IMR-90 (cell line): ENCODE measurements around the gene TENT5A. TPM values are rescaled to one million over a fixed set of nuclear protein-coding genes. Genes with fewer than 3 reads are reported as not detected.

Experiments used
- ATAC-seq: fragments of 200-7000 bp; cut with Tn5 transposase; 2 replicates; pipeline ENCODE4 v1.9.1; 2020; ENCODE audit warnings: low read depth, mild to moderate bottlenecking, moderate library complexity
- BruUV-seq: library from RNA; stranded (reverse); fragments of 400-500 nt; replicated peaks from 2 replicates; lab custom pipeline; 2021; lab: Mats Ljungman, UMichigan
- CTCF ChIA-PET: fragments of 300-600 bp; formaldehyde crosslinking; extraction: SDS; loops from one replicate; lab custom pipeline; 2021; ENCODE audit warnings: antibody characterized with exemption; lab: Yijun Ruan, JAX
- POLR2A ChIA-PET: fragments of 300-600 bp; sonication (Branson Sonifier 250); formaldehyde crosslinking; loops from one replicate; lab custom pipeline; 2022; ENCODE audit warnings: antibody characterized with exemption; ENCODE audit not compliant: unreplicated experiment; lab: Charles Lee
- DNase-seq: peaks from one replicate; pipeline ENCODE4 v3.0.0; 2013
- H2AFZ ChIP-seq: replicated peaks from 2 replicates; pipeline ENCODE3; 2013; ENCODE audit warnings: low read length, mild to moderate bottlenecking; ENCODE audit not compliant: poor library complexity
- H2AK5ac ChIP-seq: 2 replicates; pipeline ENCODE4 v1.6.1; 2013; ENCODE audit warnings: low read depth, low read length, inconsistent platforms
- H2AK9ac ChIP-seq: replicated peaks from 2 replicates; pipeline ENCODE3; 2013; ENCODE audit warnings: mild to moderate bottlenecking, low read depth, low read length, moderate library complexity; ENCODE audit not compliant: poor library complexity
- H2BK120ac ChIP-seq: 2 replicates; pipeline ENCODE4 v1.6.1; 2013; ENCODE audit warnings: low read depth, low read length, inconsistent platforms
- H2BK15ac ChIP-seq: 3 replicates; pipeline ENCODE4 v1.6.1; 2013; ENCODE audit warnings: low read depth, low read length, inconsistent platforms
- H2BK20ac ChIP-seq: 2 replicates; pipeline ENCODE4 v1.6.1; 2013; ENCODE audit warnings: low read depth, mild to moderate bottlenecking, inconsistent platforms, low read length, moderate library complexity
- H2BK5ac ChIP-seq: 2 replicates; pipeline ENCODE4 v1.6.1; 2013; ENCODE audit warnings: mild to moderate bottlenecking, low read depth, low read length, inconsistent platforms; ENCODE audit not compliant: poor library complexity, severe bottlenecking
- H3K14ac ChIP-seq: replicated peaks from 2 replicates; pipeline ENCODE4 v1.6.1; 2013; ENCODE audit warnings: low read depth, low read length, inconsistent platforms
- H3K18ac ChIP-seq: 2 replicates; pipeline ENCODE4 v1.6.1; 2013; ENCODE audit warnings: low read depth, low read length, control low read depth
- H3K23ac ChIP-seq: 2 replicates; pipeline ENCODE4 v1.6.1; 2013; ENCODE audit warnings: low read depth, low read length, inconsistent platforms
- H3K27ac ChIP-seq: 2 replicates; pipeline ENCODE4 v1.5.1; 2013; ENCODE audit warnings: mild to moderate bottlenecking, control low read depth, low read length; ENCODE audit not compliant: insufficient read depth
- H3K27me3 ChIP-seq: 2 replicates; pipeline ENCODE4 v1.6.1; 2013; ENCODE audit warnings: low read length; ENCODE audit not compliant: control insufficient read depth, insufficient read depth
- H3K36me3 ChIP-seq: 2 replicates; pipeline ENCODE4 v1.6.1; 2013; ENCODE audit warnings: low read length, mixed read lengths; ENCODE audit not compliant: control insufficient read depth, insufficient read depth
- H3K4ac ChIP-seq: 2 replicates; pipeline ENCODE4 v1.6.1; 2013; ENCODE audit warnings: low read depth, low read length, inconsistent platforms
- H3K4me1 ChIP-seq: 2 replicates; pipeline ENCODE4 v1.6.1; 2013; ENCODE audit warnings: low read length, mixed read lengths; ENCODE audit not compliant: control insufficient read depth, insufficient read depth
- H3K4me2 ChIP-seq: 2 replicates; pipeline ENCODE4 v1.6.1; 2013; ENCODE audit warnings: low read depth, mild to moderate bottlenecking, control low read depth, low read length, moderate library complexity
- H3K4me3 ChIP-seq: 2 replicates; pipeline ENCODE4 v1.5.1; 2013; ENCODE audit warnings: low read depth, mild to moderate bottlenecking, control low read depth, low read length, moderate library complexity; ENCODE audit not compliant: insufficient read depth
- H3K56ac ChIP-seq: 2 replicates; pipeline ENCODE4 v1.6.1; 2013; ENCODE audit warnings: low read length, inconsistent platforms; ENCODE audit not compliant: insufficient read depth; ENCODE audit errors: extremely low read depth
- H3K79me1 ChIP-seq, 2 experiments: 2 replicates each; pipeline ENCODE4 v1.6.1; 2013; ENCODE audit warnings: low read length in 2 of 2, inconsistent platforms in 1 of 2, low read depth in 1 of 2
- H3K9ac ChIP-seq: 2 replicates; pipeline ENCODE4 v1.6.1; 2013; ENCODE audit warnings: low read depth, low read length, control low read depth
- H3K9me1 ChIP-seq: 2 replicates; pipeline ENCODE4 v1.6.1; 2013; ENCODE audit warnings: low read length, inconsistent platforms; ENCODE audit not compliant: insufficient read depth
- H3K9me3 ChIP-seq: 2 replicates; pipeline ENCODE4 v1.6.1; 2013; ENCODE audit warnings: low read length; ENCODE audit not compliant: control insufficient read depth, insufficient read depth
- H4K20me1 ChIP-seq: 2 replicates; pipeline ENCODE4 v1.6.1; 2013; ENCODE audit warnings: low read length, inconsistent platforms; ENCODE audit not compliant: insufficient read depth
- H4K5ac ChIP-seq: 2 replicates; pipeline ENCODE4 v1.6.1; 2013; ENCODE audit warnings: mild to moderate bottlenecking, low read depth, low read length, control low read depth
- H4K8ac ChIP-seq, 2 experiments: 2 replicates each; pipeline ENCODE4 v1.6.1; 2013; ENCODE audit warnings: low read depth in 2 of 2, low read length in 2 of 2, control low read depth in 1 of 2, inconsistent platforms in 1 of 2
- H4K91ac ChIP-seq: 2 replicates; pipeline ENCODE4 v1.6.1; 2013; ENCODE audit warnings: low read depth, low read length, inconsistent platforms; ENCODE audit not compliant: insufficient read depth
- CEBPB ChIP-seq: IDR thresholded peaks from 2 replicates; pipeline ENCODE4 v1.6.1; 2012; ENCODE audit warnings: low read depth, low read length, improper control_type of control experiment
- CTCF ChIP-seq: conservative IDR thresholded peaks from 2 replicates; pipeline ENCODE4 v1.5.1; 2012; ENCODE audit warnings: mild to moderate bottlenecking, low read depth, low read length, improper control_type of control experiment
- ELK1 ChIP-seq: fragments of 150-350 bp; IDR thresholded peaks from 2 replicates; pipeline ENCODE4 v1.6.1; 2016; ENCODE audit warnings: low read depth, mild to moderate bottlenecking, low read length, moderate library complexity, borderline replicate concordance
- FOS ChIP-seq: fragments of 150-350 bp; IDR thresholded peaks from 2 replicates; pipeline ENCODE4 v1.6.1; 2016; ENCODE audit warnings: low read depth, low read length
- MAZ ChIP-seq: IDR thresholded peaks from 2 replicates; pipeline ENCODE4 v1.6.1; 2012; ENCODE audit warnings: low read depth, mild to moderate bottlenecking, low read length, improper control_type of control experiment, moderate library complexity, borderline replicate concordance
- NFE2L2 ChIP-seq: fragments of 150-350 bp; IDR thresholded peaks from 2 replicates; pipeline ENCODE4 v1.6.1; 2016; ENCODE audit warnings: low read depth, mild to moderate bottlenecking, low read length
- POLR2A ChIP-seq: IDR thresholded peaks from 2 replicates; pipeline ENCODE4 v1.6.1; 2012; ENCODE audit warnings: mild to moderate bottlenecking, low read depth, low read length
- RAD21 ChIP-seq: IDR thresholded peaks from 2 replicates; pipeline ENCODE4 v1.6.1; 2012; ENCODE audit warnings: low read length, improper control_type of control experiment
- RCOR1 ChIP-seq: IDR thresholded peaks from 2 replicates; pipeline ENCODE4 v1.6.1; 2012; ENCODE audit warnings: mild to moderate bottlenecking, low read length, improper control_type of control experiment; ENCODE audit not compliant: insufficient replicate concordance
- RFX5 ChIP-seq: IDR thresholded peaks from 2 replicates; pipeline ENCODE4 v1.8.0; 2012; ENCODE audit warnings: low read depth, mild to moderate bottlenecking, low read length, moderate library complexity
- SMC3 ChIP-seq: fragments of 150-350 bp; IDR thresholded peaks from 2 replicates; pipeline ENCODE4 v1.6.1; 2016; ENCODE audit warnings: low read depth, mild to moderate bottlenecking, antibody characterized with exemption, low read length, moderate library complexity
- WGBS, 2 experiments: methylation state at CpG; one replicate each; pipeline versions ENCODE4 v1.1.5 to v1.1.7; 2013; ENCODE audit warnings: missing lambda C conversion rate in 2 of 2; ENCODE audit not compliant: insufficient read length in 1 of 2; ENCODE audit errors: extremely low coverage in 2 of 2; 5-methylcytosine and 5-hydroxymethylcytosine counted together
- dilution Hi-C: fragments of 300-500 bp; cut with HindIII; formaldehyde crosslinking; loops from one replicate; pipeline ENCODE4 v1.14.3; 2018; ENCODE audit warnings: low sequenced_read_pairs; ENCODE audit not compliant: unreplicated experiment
- in situ Hi-C: fragments of 300-500 bp; cut with MboI; formaldehyde crosslinking; loops from 3 replicates; pipeline ENCODE4 v1.14.3; 2019; ENCODE audit warnings: low sequenced_read_pairs, inconsistent platforms, mixed read lengths
- intact Hi-C: fragments of 100-400 bp; cut with micrococcal nuclease; formaldehyde crosslinking; loops from 2 replicates; pipeline ENCODE4 v1.10.0; 2022
- polyA plus RNA-seq, 3 experiments: library from polyadenylated mRNA; depleted of rRNA; stranded (reverse); fragments of >200 nt; gene quantifications; 2 replicates each; pipeline ENCODE4 v1.2.3, GENCODE V29; 2012; ENCODE audit warnings: low replicate concordance in 1 of 3
- total RNA-seq: library from RNA; depleted of rRNA; stranded (reverse); fragments of >200 nt; gene quantifications from 2 replicates; pipeline ENCODE4 v1.2.3, GENCODE V29; 2012

The TENT5A gene
- total and polyA plus RNA-seq, 2 of the 4 experiments (the other 2 are of a cell fraction) = 3.5 to 10.8 TPM

GRCh38 chr6:81753711-81754577, 1.5 kb upstream of the TENT5A start:
- Histone ChIP-seq H3K4ac (peak overlapping the region; percentile 71), H2AFZ (peak overlapping the region; percentile 90), H2AK5ac (peak overlapping the region; percentile 85), H3K9ac (peak overlapping the region; percentile 78), H2AK9ac (peak overlapping the region; percentile 48), H2BK120ac (peak overlapping the region; percentile 81), H3K23ac (peak overlapping the region; percentile 46), H3K27me3 (no peaks in the 10 kb centered on the region), H3K27ac (peak overlapping the region; percentile 88), H3K4me3 (peak overlapping the region; percentile 92), H3K14ac (peak overlapping the region; percentile 42), H3K4me2 (peak overlapping the region; percentile 86), H3K9me1 (peaks cover 7% of the 10 kb centered on the region), H3K36me3 (peaks cover 5% of the 10 kb centered on the region; the same call in 1 of the 2 replicates), H3K18ac (peak overlapping the region; percentile 58), H3K4me1 (peaks cover 7% of the 10 kb centered on the region), H2BK20ac (peak overlapping the region; percentile 81), H4K20me1 (peaks cover 18% of the 10 kb centered on the region; the same call in 1 of the 2 replicates), H4K5ac (peak overlapping the region; percentile 75), H4K91ac (peak overlapping the region; percentile 85), H2BK15ac (peak overlapping the region; percentile 78), H4K8ac (peak overlapping the region; percentile 82 to 95), H3K56ac (peak overlapping the region; percentile 86; the same call in 1 of the 2 replicates), H3K9me3 (no peaks in the 10 kb centered on the region), H2BK5ac (peak overlapping the region; percentile 82), H3K79me1 (peaks cover 5 to 26% of the 10 kb centered on the region in 2 experiments; a peak in 3 of 4 replicates)
- TF ChIP-seq FOS (no peak), NFE2L2 (no peak), CTCF (peak; percentile 69), POLR2A (no peak), MAZ (no peak), ELK1 (no peak), RAD21 (peak; percentile 83), CEBPB (peak; percentile 77), SMC3 (peak; percentile 61), RCOR1 (no peak), RFX5 (no peak)
- ChIA-PET CTCF (interaction anchor here (0.6 to 1.4 kb wide), 6 partner anchors 12 to 151 kb away, joined by 3 to 4 read pairs (median 3); no protein-coding TSS in a partner anchor), POLR2A (interaction anchor here (1.4 kb wide), 1 partner anchor 140 kb away, joined by 3 read pairs; no protein-coding TSS in a partner anchor)
- BruUV-seq = no TSS peak
- intact Hi-C loops = loop anchor here (1.0 to 10.0 kb wide), 13 partner anchors 183 to 1619 kb away; no protein-coding TSS in a partner anchor
- WGBS, 2 experiments = 6% methylated on average over 14 of the region's 43 CpGs; no CpG with 5 or more reads in 1 of the 2 experiments
- dilution Hi-C loops = no loop called here
- in situ Hi-C loops = loop anchor here (10.0 to 25.0 kb wide), 3 partner anchors 1149 to 1617 kb away; no protein-coding TSS in a partner anchor
- DNase-seq = peak; percentile 59
- ATAC-seq = peak; percentile 37
